ENCODE measurements around the gene SNX19.
A peak's percentile ranks its signal among the peaks of the same experiment; 100 is the strongest.
"Not testable (repeated sequence)": the region's sequence is repeated elsewhere in the genome, so short reads cannot be mapped to it uniquely, and the experiment has no call there.

SNX19 gene

GRCh38 chr11:130872981-130873380 is 43.3 kb downstream of the SNX19 start:
- DNase-seq (ENCODE audit: low read depth) = no peak

GRCh38 chr11:130872513-130872912 is 43.8 kb downstream of the SNX19 start:
- no peak for DNase-seq (ENCODE audit: low read depth)

- DNase-seq (ENCODE audit: low read depth) = no peak
Observed at GRCh38 chr11:130872102-130872501, 44.2 kb downstream of the SNX19 start.

GRCh38 chr11:130871616-130872015 is 44.7 kb downstream of the SNX19 start:
- no peak for DNase-seq (ENCODE audit: low read depth)

- DNase-seq (ENCODE audit: low read depth) = no peak
Observed at GRCh38 chr11:130868721-130869390, 47.4 kb downstream of the SNX19 start.

GRCh38 chr11:130868086-130868710 is 48.1 kb downstream of the SNX19 start:
- no peak for DNase-seq (ENCODE audit: low read depth)

GRCh38 chr11:130866831-130867230 is 49.4 kb downstream of the SNX19 start:
- DNase-seq (ENCODE audit: low read depth) = no peak

- no peak for DNase-seq (ENCODE audit: low read depth)
Observed at GRCh38 chr11:130865774-130866114, 50.5 kb downstream of the SNX19 start.

GRCh38 chr11:130865091-130865773 is 51.0 kb downstream of the SNX19 start:
- no peak for DNase-seq (ENCODE audit: low read depth)

GRCh38 chr11:130861902-130862860 is 54.1 kb downstream of the SNX19 start:
- DNase-seq (ENCODE audit: low read depth) = peak; percentile 94

GRCh38 chr11:130861283-130861682 is 55.0 kb downstream of the SNX19 start:
- DNase-seq (ENCODE audit: low read depth) = no peak

- DNase-seq (ENCODE audit: low read depth) = peak; percentile 41
Observed at GRCh38 chr11:130859886-130860285, 56.4 kb downstream of the SNX19 start.

GRCh38 chr11:130858215-130858614 is 58.1 kb downstream of the SNX19 start:
- DNase-seq (ENCODE audit: low read depth) = no peak

GRCh38 chr11:130855707-130856106 is 60.6 kb downstream of the SNX19 start:
- not testable (repeated sequence) for DNase-seq (ENCODE audit: low read depth)

GRCh38 chr11:130854483-130854882 is 61.8 kb downstream of the SNX19 start:
- no peak for DNase-seq (ENCODE audit: low read depth)

GRCh38 chr11:130852589-130852988 is 63.7 kb downstream of the SNX19 start:
- DNase-seq (ENCODE audit: low read depth) = no peak

- no peak for DNase-seq (ENCODE audit: low read depth)
Observed at GRCh38 chr11:130850185-130850944, 65.9 kb downstream of the SNX19 start.

GRCh38 chr11:130849215-130849568 is 67.1 kb downstream of the SNX19 start:
- peak; percentile 89 for DNase-seq (ENCODE audit: low read depth)

- no peak for DNase-seq (ENCODE audit: low read depth)
Observed at GRCh38 chr11:130848361-130849214, 67.7 kb downstream of the SNX19 start.

- DNase-seq (ENCODE audit: low read depth) = no peak
Observed at GRCh38 chr11:130847517-130847916, 68.8 kb downstream of the SNX19 start.

- DNase-seq (ENCODE audit: low read depth) = no peak
Observed at GRCh38 chr11:130846606-130847005, 69.7 kb downstream of the SNX19 start.

Data from fibroblast of the conjunctiva (primary cell).